Fibroblast of lung (primary cell): Measurements from ENCODE around the gene TRIM8. TPM values are rescaled to one million over a fixed set of nuclear protein-coding genes. Genes with fewer than 3 reads are reported as not detected.

ENCODE experiments used
- DNase-seq, 2 donors: peaks; one replicate each; pipeline versions ENCODE4 v3.0.0 to v3.0.0-alpha.2; 2010; ENCODE audit warnings: low read depth in 2 of 2
- H2AFZ ChIP-seq: 2 replicates; pipeline ENCODE4 v1.5.1; 2012; ENCODE audit warnings: low read length, control low read depth, inconsistent platforms
- H3K27ac ChIP-seq: 2 replicates; pipeline ENCODE4 v1.5.1; 2011; ENCODE audit warnings: low read length, control low read depth; ENCODE audit not compliant: insufficient read depth
- H3K27me3 ChIP-seq: 2 replicates; pipeline ENCODE4 v1.5.1; 2011; ENCODE audit warnings: mild to moderate bottlenecking, low read length; ENCODE audit not compliant: control insufficient read depth, insufficient read depth
- H3K36me3 ChIP-seq: 2 replicates; pipeline ENCODE4 v1.5.1; 2011; ENCODE audit warnings: low read length; ENCODE audit not compliant: control insufficient read depth, insufficient read depth
- H3K4me1 ChIP-seq: 2 replicates; pipeline ENCODE4 v1.5.1; 2011; ENCODE audit warnings: low read length; ENCODE audit not compliant: control insufficient read depth, insufficient read depth; ENCODE audit errors: extremely low read depth
- H3K4me2 ChIP-seq: 2 replicates; pipeline ENCODE4 v1.5.1; 2011; ENCODE audit warnings: low read length, control low read depth; ENCODE audit not compliant: insufficient read depth; ENCODE audit errors: extremely low read depth
- H3K4me3 ChIP-seq, 4 experiments: fragments of 200-600 bp in 1 of 4; sonication (generic) in 1 of 4; replicated peaks in 1 of 4; 2 replicates each; pipeline ENCODE4 v1.5.1; 2011 to 2016; ENCODE audit warnings: low read length in 4 of 4, low read depth in 3 of 4, mild to moderate bottlenecking in 3 of 4, control low read depth in 2 of 4, inconsistent platforms in 1 of 4, mixed read lengths in 1 of 4; ENCODE audit not compliant: insufficient read depth in 1 of 4; ENCODE audit errors: control extremely low read depth in 1 of 4
- H3K79me2 ChIP-seq: 2 replicates; pipeline ENCODE4 v1.5.1; 2012; ENCODE audit warnings: mild to moderate bottlenecking, low read length, inconsistent platforms; ENCODE audit not compliant: control insufficient read depth, insufficient read depth
- H3K9ac ChIP-seq: 2 replicates; pipeline ENCODE4 v1.5.1; 2011; ENCODE audit warnings: mild to moderate bottlenecking, low read length, control low read depth; ENCODE audit not compliant: insufficient read depth
- H3K9me3 ChIP-seq: 2 replicates; pipeline ENCODE4 v1.5.1; 2012; ENCODE audit warnings: low read depth, low read length; ENCODE audit not compliant: control insufficient read depth, insufficient read depth
- H4K20me1 ChIP-seq: 2 replicates; pipeline ENCODE4 v1.5.1; 2011; ENCODE audit warnings: low read length; ENCODE audit not compliant: control insufficient read depth, insufficient read depth; ENCODE audit errors: extremely low read depth
- CTCF ChIP-seq, 2 donors: IDR thresholded peaks in 1 of 2; conservative IDR thresholded peaks in 1 of 2; 1 replicate in 1 of 2; 2 replicates in 1 of 2; pipeline ENCODE4 v1.5.1; 2011 to 2012; ENCODE audit warnings: low read length in 2 of 2, control low read depth in 1 of 2, inconsistent platforms in 1 of 2, low read depth in 1 of 2, mild to moderate bottlenecking in 1 of 2
- EZH2 ChIP-seq: IDR thresholded peaks from 2 replicates; pipeline ENCODE4 v1.5.1; 2012; ENCODE audit warnings: low read length, control low read depth, mild to moderate bottlenecking; ENCODE audit errors: missing control alignments
- polyA plus RNA-seq, 2 donors: library from polyadenylated mRNA; depleted of rRNA in 1 of 2; stranded (reverse) in 1 of 2; unstranded in 1 of 2; fragments of >200 nt; gene quantifications; 2 replicates each; pipeline ENCODE4 v1.2.1, GENCODE V29; 2011 to 2012; ENCODE audit warnings: missing spikeins in 1 of 2
- total RNA-seq: library from RNA; depleted of rRNA; stranded (reverse); fragments of >200 nt; gene quantifications from 2 replicates; pipeline ENCODE4 v1.2.1, GENCODE V29; 2014

Gene TRIM8
- total and polyA plus RNA-seq, 2 donors (not counting 1 experiment from before 2014, with no cell fraction given) = 93.2 to 143 TPM

- no peaks in the 10 kb centered on the region for H3K27me3 ChIP-seq
- no peak overlapping the region for H3K9ac ChIP-seq
- H3K36me3 ChIP-seq = peaks cover 11% of the 10 kb centered on the region
- no peaks in the 10 kb centered on the region for H3K9me3 ChIP-seq
- peak overlapping the region; percentile 100 for H3K4me2 ChIP-seq
- no peak for TF ChIP-seq CTCF (conservative IDR thresholded peaks at IDR 0.05 in 1 of 2, IDR thresholded peaks at IDR 0.05 in 1 of 2; ENCODE audit: low read depth in 1 of 2, low read length in 2 of 2)
- TF ChIP-seq EZH2 = no peak
- H3K79me2 ChIP-seq = peaks cover 80% of the 10 kb centered on the region
- no peak for DNase-seq
- no peak overlapping the region for H2AFZ ChIP-seq
- H4K20me1 ChIP-seq = peaks cover 2% of the 10 kb centered on the region
- H3K4me1 ChIP-seq = peaks cover 32% of the 10 kb centered on the region
- peak overlapping the region; percentile 81 to 98 (median 90) for H3K4me3 ChIP-seq
- H3K27ac ChIP-seq = peak overlapping the region; percentile 94
Measured at GRCh38 chr10:102647443-102648268, 3.4 kb downstream of the TRIM8 start.

- TF ChIP-seq CTCF (conservative IDR thresholded peaks at IDR 0.05 in 1 of 2, IDR thresholded peaks at IDR 0.05 in 1 of 2; ENCODE audit: low read depth in 1 of 2, low read length in 2 of 2) (no peak), EZH2 (no peak)
Measured at GRCh38 chr10:102648269-102648888, 4.1 kb downstream of the TRIM8 start.

More at GRCh38 chr10:102648269-102648888, 4.1 kb downstream of the TRIM8 start:
- Histone ChIP-seq H3K4me3 (peak overlapping the region; percentile 1 to 98 (median 89)), H3K9me3 (no peaks in the 10 kb centered on the region), H3K4me1 (peaks cover 32% of the 10 kb centered on the region), H3K79me2 (peaks cover 87% of the 10 kb centered on the region), H3K4me2 (peak overlapping the region; percentile 100), H3K36me3 (peaks cover 14% of the 10 kb centered on the region), H2AFZ (no peak overlapping the region), H3K27me3 (no peaks in the 10 kb centered on the region), H3K27ac (peak overlapping the region; percentile 94), H4K20me1 (peaks cover 2% of the 10 kb centered on the region), H3K9ac (no peak overlapping the region)
- DNase-seq = no peak
